NCI-H510A (cell line): ENCODE measurements around the gene NPVF.

ENCODE experiments used
- DNase-seq: peaks from one replicate; lab custom pipeline; 2025; lab: John Stamatoyannopoulos, UW

Gene NPVF, protein sequence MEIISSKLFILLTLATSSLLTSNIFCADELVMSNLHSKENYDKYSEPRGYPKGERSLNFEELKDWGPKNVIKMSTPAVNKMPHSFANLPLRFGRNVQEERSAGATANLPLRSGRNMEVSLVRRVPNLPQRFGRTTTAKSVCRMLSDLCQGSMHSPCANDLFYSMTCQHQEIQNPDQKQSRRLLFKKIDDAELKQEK

DNA sequence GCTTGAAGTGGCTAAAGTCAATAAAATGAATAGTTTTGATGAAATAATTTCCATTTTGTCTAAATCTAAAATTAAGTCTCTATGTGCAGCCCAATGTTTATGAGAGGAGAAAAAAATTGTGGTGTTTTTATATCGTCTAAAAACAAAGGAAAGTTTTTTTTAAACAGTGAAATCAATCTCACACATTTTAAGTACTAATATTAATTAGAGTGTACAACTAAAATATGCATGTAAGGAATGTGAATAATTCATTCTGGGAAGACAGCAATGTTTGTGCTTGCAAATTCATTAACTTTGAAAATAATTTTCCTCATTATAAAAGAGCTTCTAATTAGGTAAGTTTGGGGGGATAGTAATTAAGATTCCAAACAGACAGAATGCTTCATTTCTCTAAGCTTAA is at the start of gene NPVF:
Gene NPVF (minus strand): TSS at position 101 of the 400 bp plus-strand sequence. CDS start 47 bp downstream, at position 54.
- no peak for DNase-seq

DNA sequence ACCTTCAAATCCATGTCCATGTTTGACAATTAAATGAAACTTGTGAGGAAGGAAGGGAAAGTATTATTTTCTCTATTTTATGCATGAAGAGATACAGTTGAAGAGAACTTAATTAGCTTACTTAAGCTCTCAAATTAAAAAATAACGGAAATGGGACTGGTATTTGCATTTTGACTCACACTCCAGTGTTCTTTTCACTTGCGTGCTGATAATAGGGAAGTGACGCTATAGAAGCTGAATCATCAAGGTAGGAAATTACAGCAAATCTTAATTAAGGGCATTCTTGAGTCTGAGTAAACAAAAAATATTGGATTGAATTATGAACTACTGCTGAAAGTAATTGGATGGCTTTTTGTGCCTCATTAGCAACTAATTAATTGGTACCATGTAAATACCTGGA is 44.0 kb upstream of the NPVF start:
- no peak for DNase-seq

DNA sequence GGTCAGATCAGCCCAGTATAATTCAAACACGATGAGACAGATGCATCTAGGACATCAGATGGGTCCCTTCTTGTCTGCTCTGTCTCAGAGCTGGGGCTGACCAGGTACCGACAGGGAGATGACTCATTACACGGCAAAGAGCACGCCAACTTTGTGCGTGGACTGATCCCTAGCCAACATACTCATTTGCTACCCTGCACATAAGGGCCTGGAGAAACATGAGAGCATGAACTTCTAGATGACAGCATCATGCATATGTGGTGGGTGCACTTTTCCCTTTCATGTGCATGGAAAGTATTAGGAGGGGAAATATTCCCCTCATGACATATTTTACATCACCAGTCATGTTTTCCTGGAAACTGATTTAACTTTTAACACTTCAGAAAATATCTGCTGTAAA is 35.1 kb upstream of the NPVF start:
- DNase-seq: no peak

DNA sequence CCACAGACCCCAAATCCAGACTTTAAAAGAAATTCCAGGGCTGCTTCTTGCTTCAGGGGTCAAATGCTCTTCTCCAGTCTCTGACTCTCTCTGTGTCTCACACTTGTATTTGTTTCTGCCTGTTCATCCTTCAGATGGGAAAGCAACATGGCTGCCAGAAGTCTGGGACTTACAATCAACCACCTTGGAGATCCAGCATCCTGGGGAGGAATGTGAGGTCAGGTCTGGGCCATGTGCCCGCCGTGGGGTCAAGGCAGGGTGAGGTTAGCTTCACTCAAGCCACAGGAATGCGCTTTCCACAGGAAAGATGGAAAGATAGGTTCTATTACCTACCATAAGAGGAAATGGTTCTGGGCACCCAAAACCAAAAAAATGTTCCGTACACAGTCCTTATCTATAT is 34.3 kb upstream of the NPVF start:
- DNase-seq: no peak

DNA sequence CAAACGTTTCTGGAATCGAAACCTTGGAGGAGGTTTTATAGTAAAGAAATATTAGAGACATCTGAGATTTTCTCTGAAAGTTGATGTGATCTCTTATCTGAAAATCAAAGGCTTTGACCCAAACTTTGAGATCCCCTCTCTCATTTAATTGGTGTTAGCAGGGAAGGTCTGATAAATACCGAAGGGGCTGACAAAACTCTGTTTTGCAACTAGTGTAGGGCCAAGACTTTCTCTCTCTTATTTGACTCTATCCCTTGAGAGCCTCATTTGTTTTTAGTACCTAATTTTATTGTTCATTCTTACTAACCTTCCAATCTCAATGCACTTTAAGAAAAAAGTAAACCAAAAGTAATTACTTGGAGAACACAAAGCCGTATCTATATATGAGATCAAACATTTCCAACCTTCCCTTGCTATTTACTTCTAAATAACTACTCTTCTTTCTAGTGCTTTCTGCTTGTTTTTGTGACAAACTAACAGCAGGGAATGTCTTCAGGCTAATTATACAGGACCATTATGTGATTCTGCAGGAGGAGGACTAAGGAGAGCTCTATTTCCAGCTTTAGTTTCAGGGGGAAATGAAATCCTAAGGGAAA is 33.4 kb upstream of the NPVF start:
- no peak for DNase-seq

DNA sequence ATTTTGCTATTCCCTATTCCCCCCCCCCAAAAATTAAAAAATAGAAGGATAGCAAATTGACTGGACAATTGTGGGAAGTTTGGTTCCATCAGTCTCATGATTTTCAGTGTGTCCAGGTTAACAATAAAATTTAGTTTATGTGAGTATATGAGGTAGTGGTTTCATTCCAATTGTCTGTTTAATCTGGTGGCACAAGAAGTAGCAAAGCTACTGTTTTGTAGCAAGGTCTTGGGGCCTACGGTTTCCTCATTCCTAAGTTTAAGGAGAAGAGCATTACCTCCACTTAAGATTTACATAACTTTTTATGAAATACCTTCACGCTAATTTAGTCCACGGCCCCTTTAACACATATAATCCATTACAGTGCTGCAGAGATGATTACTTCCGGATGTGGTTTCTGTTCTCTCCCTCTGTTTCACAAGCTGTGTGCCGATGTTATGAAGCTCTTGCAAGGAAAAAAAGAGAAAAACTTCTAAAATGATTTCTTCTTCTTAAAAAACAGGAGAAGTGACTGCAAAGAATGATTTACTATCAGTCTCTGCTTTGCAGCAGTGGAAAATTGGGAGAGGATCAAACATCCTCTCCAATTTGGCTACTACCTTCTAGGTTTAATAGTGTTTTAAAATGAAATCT is 32.7 kb upstream of the NPVF start:
- no peak for DNase-seq

DNA sequence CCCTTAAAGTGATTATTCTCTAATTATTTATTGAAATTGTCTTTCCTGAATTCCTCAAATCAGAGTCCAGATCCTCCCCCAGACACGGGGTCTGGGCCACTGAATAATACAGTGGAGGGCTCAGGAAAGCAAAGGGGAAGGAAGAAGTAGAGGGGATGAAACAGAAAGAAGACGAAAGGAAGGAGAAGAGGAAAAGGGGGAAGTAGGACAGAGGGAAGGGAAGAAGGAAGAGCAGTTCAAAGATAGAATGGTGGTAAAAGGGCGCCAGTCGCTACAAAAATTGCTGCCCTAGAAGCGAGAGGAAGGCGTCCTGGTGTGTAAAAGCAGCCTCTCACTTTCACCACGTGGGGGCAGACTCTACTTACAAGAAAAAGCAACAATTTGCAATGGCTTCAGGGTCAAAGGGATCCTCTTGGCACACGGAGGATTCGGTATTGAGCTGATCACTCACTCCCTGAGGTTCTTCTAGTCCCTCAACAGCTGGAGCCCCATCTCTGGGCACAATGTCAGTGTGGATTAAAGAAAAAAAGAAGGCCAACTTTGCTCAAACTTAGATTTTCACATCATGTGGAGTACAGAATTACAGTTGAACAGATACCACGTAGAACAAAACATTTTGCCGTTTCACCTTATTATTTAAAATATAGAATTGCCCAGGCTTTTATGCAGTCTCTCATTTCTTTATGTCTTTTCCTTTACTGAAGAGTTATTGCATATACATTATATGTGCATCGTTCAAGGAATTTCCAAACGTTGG is 31.4 kb upstream of the NPVF start:
- peak; percentile 65 for DNase-seq

DNA sequence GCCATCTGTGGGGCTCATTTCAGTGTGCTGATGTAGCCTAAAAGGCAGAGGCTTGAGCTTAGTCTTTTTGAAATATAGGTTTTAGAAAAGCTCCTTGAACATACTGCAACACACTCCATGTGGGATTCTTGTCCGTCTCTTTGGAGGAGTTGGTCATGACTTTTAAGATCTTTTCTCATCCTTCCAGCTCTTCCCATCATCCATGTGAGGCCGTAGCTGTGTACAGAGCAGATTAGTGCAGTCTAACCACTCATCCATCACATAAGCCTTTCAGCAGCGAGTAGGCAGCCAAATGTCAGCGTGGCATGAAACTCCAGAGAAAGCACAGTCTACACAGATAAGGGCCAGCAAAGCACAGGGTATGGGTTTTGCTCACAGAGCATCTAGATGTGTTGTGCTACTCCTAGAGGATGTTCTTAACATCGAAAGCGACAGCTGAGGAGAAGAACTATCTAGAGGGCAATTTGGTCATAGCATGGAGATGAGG is 28.1 kb upstream of the NPVF start:
- DNase-seq: no peak

DNA sequence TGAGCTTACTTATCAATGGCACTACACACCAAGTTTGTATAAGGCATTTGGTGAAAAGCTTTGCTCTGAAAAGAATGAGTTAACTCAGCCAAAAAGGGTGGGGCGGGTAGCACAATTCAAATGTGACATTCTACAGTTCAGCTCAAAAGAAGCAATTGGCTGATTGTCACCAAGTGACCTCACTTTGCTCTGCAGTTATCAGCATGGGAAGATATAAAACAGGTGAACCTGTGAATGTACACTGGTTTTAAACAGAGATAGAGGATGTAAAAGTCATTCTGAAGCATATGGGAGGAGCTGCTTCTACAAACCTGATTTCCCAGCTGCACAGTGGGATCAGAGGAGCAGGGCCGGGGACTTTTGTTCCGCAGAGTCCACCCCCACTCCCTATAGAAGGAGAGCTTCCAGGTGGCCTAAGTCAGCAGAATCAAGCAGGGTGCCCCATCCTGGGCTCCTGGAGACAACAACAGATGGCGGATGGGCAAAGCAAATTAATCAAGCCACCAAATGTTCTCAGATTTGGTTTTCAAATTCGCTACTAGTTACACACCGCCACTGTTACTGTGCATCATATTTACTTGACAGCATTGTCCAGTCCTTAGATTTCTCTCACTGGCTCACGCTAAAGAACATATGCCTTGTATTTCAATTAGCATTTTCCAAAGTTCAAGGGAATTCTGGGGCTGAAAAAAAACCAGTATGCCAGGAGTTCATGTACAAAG is 27.5 kb upstream of the NPVF start:
- no peak for DNase-seq

DNA sequence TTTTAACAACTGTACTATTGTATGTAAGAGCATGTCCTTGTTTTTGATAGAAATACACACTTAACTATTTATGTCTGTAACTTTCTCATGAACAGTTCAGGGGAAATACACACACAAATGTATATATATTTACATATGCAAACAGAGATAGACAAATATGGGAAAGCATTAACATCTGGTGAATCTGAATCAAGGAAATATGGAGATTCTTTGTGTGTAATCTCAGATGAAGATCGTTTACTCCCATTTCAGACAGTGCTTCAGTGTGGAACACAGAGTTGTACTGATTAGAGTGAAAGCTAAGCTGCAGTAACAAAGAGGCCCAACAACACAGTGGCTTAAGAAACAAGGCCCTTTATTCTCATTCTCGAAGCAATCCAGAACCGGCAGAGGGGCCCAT is 26.3 kb upstream of the NPVF start:
- DNase-seq: no peak

DNA sequence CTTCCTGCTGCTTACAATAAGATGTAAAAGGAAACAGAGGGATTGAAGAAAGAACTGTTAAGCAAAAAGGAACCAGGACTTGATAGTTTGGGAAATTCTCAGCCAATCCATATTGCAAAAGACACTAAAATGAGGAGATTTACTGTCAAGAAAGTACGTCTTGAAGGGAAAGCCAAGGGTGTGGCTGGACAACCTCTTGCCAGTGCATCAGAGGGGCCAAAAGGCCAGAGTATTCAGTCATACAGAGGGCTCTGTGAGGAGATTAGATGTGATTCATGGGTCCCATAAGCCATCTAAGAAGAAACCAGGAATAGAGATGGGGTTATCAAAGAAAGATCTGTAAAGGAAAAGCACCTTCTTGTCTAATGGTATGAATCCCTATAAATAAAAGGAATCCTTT is 25.4 kb upstream of the NPVF start:
- no peak for DNase-seq

DNA sequence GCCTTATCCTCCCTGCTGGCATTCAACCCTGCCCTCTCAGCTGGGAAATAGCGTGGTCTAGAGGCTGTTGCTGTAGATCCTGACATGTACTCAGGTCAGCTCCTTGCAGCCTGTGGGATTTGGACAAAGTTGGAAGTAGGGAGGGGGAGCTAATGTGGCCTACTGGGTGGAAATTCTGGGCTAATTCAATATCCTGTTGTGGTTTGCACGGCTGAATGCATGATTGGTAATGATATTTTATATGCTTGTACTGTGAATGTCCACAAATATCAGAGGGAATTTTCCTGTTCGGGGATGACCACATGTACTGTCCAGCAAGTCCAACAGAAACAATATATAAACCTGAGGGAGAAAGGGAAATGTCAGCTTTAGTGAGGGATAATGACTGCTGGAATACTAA is 22.1 kb upstream of the NPVF start:
- DNase-seq: no peak

DNA sequence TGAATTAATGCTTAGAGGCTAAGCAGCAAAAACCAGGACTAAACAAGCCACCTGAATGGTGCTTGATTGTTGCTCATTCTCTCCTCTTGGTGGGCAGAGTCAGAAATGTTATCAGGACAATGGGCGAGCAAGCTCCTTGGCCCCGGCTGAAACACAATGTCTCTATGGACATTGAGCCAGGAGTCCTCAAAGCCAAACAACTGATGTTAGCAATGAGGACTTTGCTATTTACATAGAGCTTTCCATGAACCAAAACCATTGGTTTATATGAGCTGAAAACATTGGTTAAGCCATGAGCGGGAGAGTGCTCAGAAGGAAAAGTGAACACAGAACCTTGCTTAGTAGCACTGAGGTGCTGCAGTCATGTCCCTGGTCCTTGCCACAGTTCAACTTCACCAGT is 21.5 kb upstream of the NPVF start:
- no peak for DNase-seq

DNA sequence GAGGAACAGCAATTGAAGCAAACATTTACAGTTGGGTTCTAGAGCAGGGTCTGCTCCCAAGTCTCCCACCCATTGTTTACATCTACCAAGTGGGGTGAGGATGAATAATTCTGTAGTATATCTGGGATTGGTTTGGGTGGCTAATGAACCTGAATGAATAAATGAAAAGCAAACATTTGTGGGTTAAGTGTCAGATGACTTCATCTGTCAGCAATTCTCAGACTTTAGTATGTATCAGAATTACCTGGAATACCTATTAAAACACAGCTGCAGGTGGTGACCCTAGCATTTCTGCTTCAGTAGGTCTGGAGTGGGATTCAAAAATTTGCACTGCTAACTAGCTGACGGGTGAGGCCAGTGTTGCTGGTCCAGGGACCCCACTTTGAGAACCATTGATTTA is 18.0 kb upstream of the NPVF start:
- DNase-seq: no peak

DNA sequence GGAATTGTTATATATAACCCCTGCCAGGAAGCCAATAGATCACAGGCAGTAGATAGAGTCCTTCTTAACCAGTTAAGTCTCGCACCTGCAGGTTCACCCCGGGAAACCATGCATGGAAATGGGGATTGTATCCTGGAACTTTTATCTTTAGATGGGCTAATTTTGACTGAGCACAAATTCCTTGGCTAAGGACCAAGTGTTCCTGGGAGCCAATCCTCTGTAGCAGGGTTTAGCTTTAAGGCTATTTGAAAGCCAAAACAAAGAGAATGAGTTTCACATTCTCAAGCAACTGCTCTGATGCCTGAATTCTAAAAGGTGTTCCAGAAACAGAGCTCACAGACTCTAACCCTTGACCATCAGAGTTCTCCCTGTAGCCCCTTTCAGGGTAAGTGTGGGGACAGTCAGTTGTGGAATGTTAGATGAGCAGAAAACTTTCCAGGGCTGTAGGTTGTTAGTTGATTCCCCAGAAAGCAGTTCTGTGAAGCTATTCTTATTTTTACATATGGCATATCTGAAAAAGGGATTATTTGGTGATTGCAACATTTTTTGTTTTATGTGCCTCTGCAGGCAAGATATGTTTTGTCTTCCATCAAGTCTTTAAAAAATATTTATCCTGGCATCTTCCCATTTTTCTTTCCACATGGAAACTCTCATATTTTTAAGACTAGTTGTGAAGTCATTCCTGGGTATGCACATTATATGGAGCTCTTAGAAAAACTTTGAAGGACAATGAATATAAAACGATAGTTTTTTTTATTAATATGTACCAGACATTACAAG is 16.2 kb upstream of the NPVF start:
- no peak for DNase-seq

DNA sequence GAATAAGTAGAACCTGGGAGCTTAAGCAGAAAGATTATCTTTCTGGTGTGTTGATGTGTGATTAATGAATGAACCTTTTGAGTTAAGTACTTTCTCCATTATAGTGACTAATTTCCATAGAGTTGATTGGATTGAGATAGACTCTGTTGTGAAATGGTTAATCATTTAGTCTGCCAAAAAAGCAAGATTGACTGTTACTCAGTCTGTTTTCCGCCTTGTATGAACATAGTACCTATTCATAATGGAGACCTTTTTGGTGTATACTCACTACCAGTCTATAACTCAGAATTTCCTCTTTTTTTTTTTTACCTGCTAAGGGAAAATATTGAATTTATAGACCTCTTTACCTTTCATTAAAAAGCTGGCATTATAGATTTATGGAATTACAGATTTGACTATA is 14.4 kb upstream of the NPVF start:
- no peak for DNase-seq

DNA sequence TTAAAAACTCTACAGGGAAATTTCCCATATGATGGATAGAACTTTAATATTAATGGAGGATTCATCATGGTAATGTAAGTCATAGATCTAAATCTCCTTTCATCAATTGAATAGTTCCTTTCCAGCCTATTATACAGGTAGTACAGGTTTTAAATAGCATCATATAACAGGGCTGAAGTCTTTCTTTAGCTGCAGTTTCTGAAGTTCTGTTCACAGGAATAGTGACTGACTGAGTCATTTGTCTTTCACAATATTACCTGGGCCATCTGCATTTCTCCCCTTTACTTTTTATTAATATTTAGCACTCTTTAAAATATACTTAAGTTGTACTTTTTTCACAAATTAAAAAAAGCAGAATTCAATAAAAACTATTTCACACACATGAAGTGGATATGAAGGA is 12.6 kb upstream of the NPVF start:
- DNase-seq: no peak

DNA sequence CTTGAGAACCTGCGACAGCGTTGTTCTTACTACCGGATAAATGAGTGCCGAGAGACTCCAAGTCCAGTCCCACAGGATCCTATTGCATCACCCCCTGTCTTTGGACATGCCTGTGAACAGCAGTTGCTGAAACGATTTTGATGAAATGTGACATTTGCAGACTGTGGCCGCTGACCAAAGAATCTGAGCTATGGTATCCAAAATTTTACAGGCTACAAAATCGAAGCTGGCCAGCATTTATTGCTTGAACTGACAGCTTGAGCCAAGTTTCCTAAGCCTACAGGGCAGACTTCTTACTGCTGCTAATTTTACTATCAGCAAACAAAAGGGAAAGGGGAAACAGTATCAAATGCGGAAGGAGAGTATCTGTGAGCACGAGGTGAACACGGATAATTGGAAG is 12.1 kb upstream of the NPVF start:
- DNase-seq: no peak

DNA sequence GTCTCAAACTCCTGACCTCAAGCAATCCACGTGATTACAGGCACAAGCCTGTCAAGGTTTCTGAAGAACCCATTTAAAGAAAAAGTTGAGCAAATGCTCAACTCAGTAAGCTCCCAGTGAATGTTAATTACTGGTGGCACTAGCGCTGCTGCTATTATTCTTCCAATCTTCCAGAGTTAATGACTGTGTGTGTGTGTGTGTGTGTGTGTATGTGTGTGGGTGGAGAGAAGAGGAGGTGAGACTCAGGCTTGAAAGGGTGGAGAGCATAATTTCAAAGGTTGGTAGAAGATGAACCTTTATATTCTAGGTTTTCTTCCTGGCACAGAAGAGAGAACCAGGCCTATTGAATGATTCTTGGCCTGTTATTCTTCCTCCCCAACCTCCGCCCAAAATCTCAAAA is 11.6 kb upstream of the NPVF start:
- no peak for DNase-seq

DNA sequence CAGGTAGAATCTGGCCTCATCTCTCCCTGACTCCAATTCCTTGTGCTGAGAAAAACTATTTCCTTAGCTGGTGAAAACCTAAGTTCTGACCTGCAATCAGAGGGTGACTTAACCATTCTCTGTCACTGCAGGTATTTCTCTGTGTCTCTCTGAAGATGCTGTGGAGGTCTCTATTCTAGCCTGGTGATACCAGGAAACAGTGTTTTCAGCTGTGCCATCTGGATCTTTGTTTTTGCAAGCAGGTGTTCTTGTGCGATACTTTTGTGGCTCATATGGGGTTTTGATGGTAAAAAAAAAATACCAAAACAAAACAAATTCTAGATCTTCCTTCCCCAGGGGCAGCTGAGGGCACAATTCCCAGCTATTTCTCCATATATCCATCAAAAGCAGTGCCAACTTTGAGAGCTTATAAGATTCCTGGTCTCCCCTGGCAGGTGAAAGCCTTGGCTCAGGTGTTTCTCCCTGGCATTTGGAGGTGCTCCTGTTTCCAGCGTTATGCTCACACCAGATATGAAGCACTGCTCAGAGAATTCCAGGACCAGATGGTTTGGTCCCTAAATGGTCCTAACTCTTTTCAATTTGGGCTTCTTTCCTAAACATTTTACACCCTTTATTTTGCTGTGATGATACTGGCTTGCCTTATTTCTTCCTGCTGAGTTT is 9.9 kb upstream of the NPVF start:
- no peak for DNase-seq

DNA sequence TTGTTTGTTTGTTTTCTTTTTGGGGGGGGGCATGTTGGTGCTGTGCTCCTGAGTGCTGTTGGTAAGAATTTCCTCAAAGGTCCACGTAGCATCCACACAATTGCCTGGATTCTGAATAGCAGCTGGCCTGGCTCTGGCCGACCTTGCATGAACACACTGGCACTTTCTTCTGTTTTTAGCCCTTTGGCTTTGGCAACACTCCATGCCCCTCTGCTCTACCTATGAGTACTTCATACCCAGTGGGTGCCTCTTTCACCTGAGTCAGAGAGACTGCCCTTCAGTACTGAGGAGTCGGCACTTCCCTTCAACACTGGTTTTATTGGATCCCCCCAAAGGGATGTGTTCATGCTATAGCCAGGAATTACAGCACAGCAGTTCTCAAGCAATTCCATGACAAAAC is 7.2 kb upstream of the NPVF start:
- no peak for DNase-seq
